ENCODE measurements around the gene TSPAN14. TPM values are rescaled to one million over a fixed set of nuclear protein-coding genes. Genes with fewer than 3 reads are reported as not detected.

The TSPAN14 gene
- total RNA-seq, 4 donors from 2014 or later, result 18.9 to 72.9 (median 55.8) TPM

GRCh38 chr10:80540618-80540980, 86.5 kb downstream of the TSPAN14 start:
- Histone ChIP-seq H3K27ac (no peak overlapping the region), H3K36me3 (no peaks in the 10 kb centered on the region), H3K27me3 (no peaks in the 10 kb centered on the region), H3K4me3 (peak overlapping the region in 2 of 4 donors; percentile 8 to 18), H3K4me1 (peaks cover 0 to 6% (median 2%) of the 10 kb centered on the region in 4 donors), H3K9me3 (no peaks in the 10 kb centered on the region)
- intact Hi-C loops (cut with DNase I; ENCODE audit: low total_unique reads) (no loop called here), in situ Hi-C loops (cut with MboI; ENCODE audit: low pct_ligation_motif_present in 1 of 4, low pct_unique_long_range_greater_than_20kb in 1 of 4, low sequenced_read_pairs in 3 of 4) (no loop called here)
- 60 to 67% methylated on average over 1 to 9 of the region's 9 CpGs for WGBS, 2 donors (ENCODE audit: low coverage in 1 of 2)
- TF ChIP-seq EP300 (IDR thresholded peaks at IDR 0.05; ENCODE audit: low read depth), result no peak
- no peak for TF ChIP-seq CTCF (IDR thresholded peaks at IDR 0.05)
- no peak for TF ChIP-seq POLR2AphosphoS5 (IDR thresholded peaks at IDR 0.05)
- TF ChIP-seq POLR2A (IDR thresholded peaks at IDR 0.05), result no peak
- DNase-seq, result no peak

- Histone ChIP-seq H3K4me3 (peak overlapping the region in 2 of 4 donors; percentile 8 to 18), H3K36me3 (no peaks in the 10 kb centered on the region), H3K9me3 (no peaks in the 10 kb centered on the region), H3K27ac (no peak overlapping the region), H3K4me1 (peaks cover 0 to 6% (median 2%) of the 10 kb centered on the region in 4 donors), H3K27me3 (no peaks in the 10 kb centered on the region)
- WGBS, 2 donors (ENCODE audit: low coverage in 1 of 2), result 42% methylated on average over 11 of the region's 11 CpGs; no CpG with 5 or more reads in 1 of the 2 donors
- intact Hi-C loops (cut with DNase I; ENCODE audit: low total_unique reads), result no loop called here
- TF ChIP-seq POLR2AphosphoS5 (IDR thresholded peaks at IDR 0.05) (no peak), POLR2A (IDR thresholded peaks at IDR 0.05) (no peak), EP300 (IDR thresholded peaks at IDR 0.05; ENCODE audit: low read depth) (no peak), CTCF (IDR thresholded peaks at IDR 0.05) (no peak)
- no peak for DNase-seq
- in situ Hi-C loops (cut with MboI; ENCODE audit: low pct_ligation_motif_present in 1 of 4, low pct_unique_long_range_greater_than_20kb in 1 of 4, low sequenced_read_pairs in 3 of 4), result no loop called here
These were observed 87.1 kb downstream of the TSPAN14 start for GRCh38 chr10:80540981-80541750.

- no peak for DNase-seq
These were observed 87.9 kb downstream of the TSPAN14 start for GRCh38 chr10:80542053-80542452.

More at GRCh38 chr10:80542053-80542452, 87.9 kb downstream of the TSPAN14 start:
- in situ Hi-C loops (cut with MboI; ENCODE audit: low pct_ligation_motif_present in 1 of 4, low pct_unique_long_range_greater_than_20kb in 1 of 4, low sequenced_read_pairs in 3 of 4), result no loop called here
- Histone ChIP-seq H3K36me3 (no peaks in the 10 kb centered on the region), H3K9me3 (no peaks in the 10 kb centered on the region), H3K4me1 (peaks cover 0 to 6% (median 0%) of the 10 kb centered on the region in 4 donors), H3K27me3 (no peaks in the 10 kb centered on the region), H3K27ac (no peak overlapping the region), H3K4me3 (no peak overlapping the region)
- no peak for TF ChIP-seq EP300 (IDR thresholded peaks at IDR 0.05; ENCODE audit: low read depth)
- TF ChIP-seq POLR2AphosphoS5 (IDR thresholded peaks at IDR 0.05), result no peak
- TF ChIP-seq CTCF (IDR thresholded peaks at IDR 0.05), result no peak
- TF ChIP-seq POLR2A (IDR thresholded peaks at IDR 0.05), result no peak
- 84 to 100% methylated on average over 1 to 4 of the region's 4 CpGs for WGBS, 2 donors (ENCODE audit: low coverage in 1 of 2)
- intact Hi-C loops (cut with DNase I; ENCODE audit: low total_unique reads), result no loop called here
